H1 (cell line): ENCODE measurements around the gene RGCC. TPM values are rescaled to one million over a fixed set of nuclear protein-coding genes. Genes with fewer than 3 reads are reported as not detected.

Source experiments
- CTCF ChIA-PET: fragments of 300-600 bp; sonication (Branson Sonifier 250); formaldehyde crosslinking; loops from one replicate; lab custom pipeline; 2021; ENCODE audit not compliant: partially characterized antibody; lab: Charles Lee
- POLR2A ChIA-PET: fragments of 300-600 bp; sonication (Branson Sonifier 250); formaldehyde crosslinking; loops from one replicate; lab custom pipeline; 2021; ENCODE audit warnings: inconsistent platforms; ENCODE audit not compliant: partially characterized antibody; lab: Charles Lee
- DNase-seq, 2 experiments: peaks; one replicate each; pipeline versions ENCODE4 v3.0.0 to v3.0.0-alpha.2; 2010 to 2022; ENCODE audit warnings: low spot score in 2 of 2, low read depth in 1 of 2, mixed read lengths in 1 of 2
- FAIRE-seq: peaks from 2 replicates; lab custom pipeline; 2011; peaks lifted over from hg19 to GRCh38; lab: Jason Lieb, UNC
- H2AFZ ChIP-seq: 2 replicates; pipeline ENCODE4 v1.8.1; 2012; ENCODE audit warnings: low read length, inconsistent platforms
- H2AK5ac ChIP-seq: 2 replicates; pipeline ENCODE4 v1.6.1; 2013; ENCODE audit warnings: low read depth, low read length
- H2BK120ac ChIP-seq: replicated peaks from 2 replicates; pipeline ENCODE3; 2013; ENCODE audit warnings: low read depth, low read length, inconsistent platforms
- H2BK12ac ChIP-seq: 2 replicates; pipeline ENCODE4 v1.6.1; 2013; ENCODE audit warnings: low read depth, low read length
- H2BK15ac ChIP-seq: 2 replicates; pipeline ENCODE4 v1.6.1; 2013; ENCODE audit warnings: low read length
- H2BK20ac ChIP-seq: 2 replicates; pipeline ENCODE4 v1.6.1; 2013; ENCODE audit warnings: low read length
- H2BK5ac ChIP-seq: 2 replicates; pipeline ENCODE4 v1.6.1; 2013; ENCODE audit warnings: low read depth, low read length
- H3K14ac ChIP-seq: 2 replicates; pipeline ENCODE4 v1.6.1; 2013; ENCODE audit warnings: inconsistent platforms; ENCODE audit not compliant: insufficient read length
- H3K18ac ChIP-seq: 2 replicates; pipeline ENCODE4 v1.6.1; 2013; ENCODE audit warnings: low read length; ENCODE audit errors: extremely low read depth
- H3K23ac ChIP-seq: 2 replicates; pipeline ENCODE4 v1.6.1; 2013; ENCODE audit warnings: inconsistent platforms; ENCODE audit not compliant: insufficient read length
- H3K23me2 ChIP-seq: 2 replicates; pipeline ENCODE4 v1.6.1; 2013; ENCODE audit warnings: low read depth, low read length
- H3K27ac ChIP-seq: 2 replicates; pipeline ENCODE4 v1.6.1; 2011; ENCODE audit warnings: low read depth, low read length, inconsistent platforms
- H3K27me3 ChIP-seq, 4 experiments: replicated peaks in 1 of 4; 1 replicate in 1 of 4; 2 replicates in 3 of 4; pipeline versions ENCODE4 v1.6.1 to v1.8.1; 2011 to 2013; ENCODE audit warnings: low read length in 3 of 4, mild to moderate bottlenecking in 3 of 4, inconsistent platforms in 2 of 4, mixed read lengths in 2 of 4, moderate library complexity in 1 of 4; ENCODE audit not compliant: control insufficient read depth in 3 of 4, insufficient read depth in 3 of 4; ENCODE audit errors: extremely low read depth in 1 of 4
- H3K36me3 ChIP-seq, 4 experiments: 2 replicates each; pipeline versions ENCODE4 v1.6.1 to v1.8.1; 2011 to 2013; ENCODE audit warnings: mild to moderate bottlenecking in 4 of 4, low read length in 3 of 4, moderate library complexity in 2 of 4, control low read depth in 1 of 4, inconsistent platforms in 1 of 4; ENCODE audit not compliant: insufficient read depth in 4 of 4, control insufficient read depth in 2 of 4
- H3K4ac ChIP-seq: replicated peaks from 2 replicates; pipeline ENCODE3; 2013; ENCODE audit warnings: low read length, low read depth, mixed read lengths, inconsistent platforms; ENCODE audit not compliant: insufficient read length
- H3K4me1 ChIP-seq, 4 experiments: replicated peaks in 1 of 4; 1 replicate in 1 of 4; 2 replicates in 3 of 4; pipeline versions ENCODE4 v1.6.1 to v1.8.1; 2011 to 2013; ENCODE audit warnings: low read length in 3 of 4, inconsistent platforms in 2 of 4, mixed read lengths in 1 of 4; ENCODE audit not compliant: insufficient read depth in 4 of 4, control insufficient read depth in 3 of 4
- H3K4me2 ChIP-seq, 2 experiments: 2 replicates each; pipeline versions ENCODE4 v1.6.1 to v1.8.1; 2011 to 2013; ENCODE audit warnings: low read depth in 2 of 2, low read length in 2 of 2, control low read depth in 1 of 2, inconsistent platforms in 1 of 2, mild to moderate bottlenecking in 1 of 2; ENCODE audit not compliant: insufficient read depth in 1 of 2
- H3K4me3 ChIP-seq, 4 experiments: fragments of 200-600, 300-600 bp in 1 of 4; sonication (generic), shearing (Covaris generic), sonication (Bioruptor Twin) in 1 of 4; 2 replicates each; pipeline versions ENCODE4 v1.5.1 to v1.8.1; 2011 to 2016; ENCODE audit warnings: low read length in 4 of 4, low read depth in 3 of 4, control low read depth in 2 of 4, inconsistent platforms in 2 of 4, mild to moderate bottlenecking in 2 of 4, mixed read lengths in 1 of 4, moderate library complexity in 1 of 4; ENCODE audit not compliant: insufficient read depth in 2 of 4; ENCODE audit errors: extremely low read depth in 1 of 4
- H3K56ac ChIP-seq: replicated peaks from 2 replicates; pipeline ENCODE3; 2013; ENCODE audit warnings: low read depth, mild to moderate bottlenecking, mixed read lengths, low read length, inconsistent platforms; ENCODE audit not compliant: insufficient read length
- H3K79me1 ChIP-seq: 2 replicates; pipeline ENCODE4 v1.6.1; 2013; ENCODE audit warnings: low read depth, low read length, control low read depth
- H3K79me2 ChIP-seq, 2 experiments: 2 replicates each; pipeline versions ENCODE4 v1.6.1 to v1.8.1; 2012 to 2013; ENCODE audit warnings: low read length in 2 of 2, mild to moderate bottlenecking in 2 of 2, inconsistent platforms in 1 of 2; ENCODE audit not compliant: insufficient read depth in 2 of 2, control insufficient read depth in 1 of 2
- H3K9ac ChIP-seq, 4 experiments: replicated peaks in 1 of 4; 1 replicate in 1 of 4; 2 replicates in 3 of 4; pipeline versions ENCODE4 v1.6.1 to v1.8.1; 2011 to 2013; ENCODE audit warnings: low read depth in 3 of 4, low read length in 3 of 4, control low read depth in 2 of 4, mild to moderate bottlenecking in 2 of 4, moderate library complexity in 2 of 4, inconsistent platforms in 1 of 4; ENCODE audit errors: extremely low read depth in 1 of 4
- H3K9me3 ChIP-seq, 2 experiments: 2 replicates each; pipeline versions ENCODE4 v1.6.1 to v1.8.1; 2012 to 2013; ENCODE audit warnings: mild to moderate bottlenecking in 2 of 2, moderate library complexity in 2 of 2, control low read depth in 1 of 2, inconsistent platforms in 1 of 2, low read depth in 1 of 2, low read length in 1 of 2, mixed read lengths in 1 of 2; ENCODE audit not compliant: insufficient read depth in 2 of 2
- H4K20me1 ChIP-seq, 2 experiments: replicated peaks in 1 of 2; 2 replicates each; pipeline versions ENCODE3 to v1.8.1; 2011 to 2013; ENCODE audit warnings: inconsistent platforms in 2 of 2, low read length in 2 of 2, mild to moderate bottlenecking in 1 of 2; ENCODE audit not compliant: insufficient read depth in 2 of 2, control insufficient read depth in 1 of 2
- H4K5ac ChIP-seq: 2 replicates; pipeline ENCODE4 v1.6.1; 2013; ENCODE audit warnings: low read length, low read depth, mixed read lengths, inconsistent platforms; ENCODE audit not compliant: insufficient read length
- H4K8ac ChIP-seq: 2 replicates; pipeline ENCODE4 v1.8.0; 2013; ENCODE audit warnings: mild to moderate bottlenecking, moderate library complexity, low read length, inconsistent platforms; ENCODE audit not compliant: insufficient read depth; ENCODE audit errors: extremely low read depth
- H4K91ac ChIP-seq: replicated peaks from 2 replicates; pipeline ENCODE3; 2013; ENCODE audit warnings: low read length, mixed read lengths, inconsistent platforms; ENCODE audit not compliant: insufficient read length
- ASH2L ChIP-seq: fragments of 200-600, 300-600 bp; sonication (generic); IDR thresholded peaks from one replicate; pipeline ENCODE4 v1.7.1; 2017; ENCODE audit warnings: low read length
- CBX5 ChIP-seq: fragments of 300-800, 300-1000 bp; sonication (generic); IDR thresholded peaks from 2 replicates; pipeline ENCODE4 v1.7.1; 2016; ENCODE audit warnings: antibody characterized with exemption, low read length, low read depth
- CEBPB ChIP-seq: IDR thresholded peaks from 2 replicates; pipeline ENCODE4 v1.6.1; 2012; ENCODE audit warnings: low read depth, low read length
- E2F6 ChIP-seq: IDR thresholded peaks from 2 replicates; pipeline ENCODE4 v1.6.1; 2012; ENCODE audit warnings: inconsistent platforms
- GABPA ChIP-seq: IDR thresholded peaks from 2 replicates; pipeline ENCODE4 v1.6.1; 2011; ENCODE audit warnings: mild to moderate bottlenecking, low read length, moderate library complexity, borderline replicate concordance; ENCODE audit not compliant: insufficient read depth
- JUND ChIP-seq: IDR thresholded peaks from 2 replicates; pipeline ENCODE4 v1.6.1; 2011; ENCODE audit warnings: mild to moderate bottlenecking, improper control_type of control experiment, low read length
- KDM4A ChIP-seq: IDR thresholded peaks from one replicate; pipeline ENCODE4 v1.7.1; 2012; ENCODE audit warnings: low read depth, mild to moderate bottlenecking, moderate library complexity, low read length, inconsistent platforms; ENCODE audit not compliant: severe bottlenecking
- KDM5A ChIP-seq: fragments of 200-600 bp; IDR thresholded peaks from 2 replicates; pipeline ENCODE4 v1.7.1; 2012; ENCODE audit warnings: mild to moderate bottlenecking, low read length, inconsistent platforms, mixed read lengths
- POLR2AphosphoS5 ChIP-seq: IDR thresholded peaks from 2 replicates; pipeline ENCODE4 v1.6.1; 2011; ENCODE audit warnings: low read depth, low read length
- RBBP5 ChIP-seq: IDR thresholded peaks from 2 replicates; pipeline ENCODE4 v1.7.1; 2012; ENCODE audit warnings: low read depth, mild to moderate bottlenecking, inconsistent platforms, low read length, moderate library complexity, borderline replicate concordance
- SAP30 ChIP-seq: fragments of 300-600 bp; sonication (generic); IDR thresholded peaks from 2 replicates; pipeline ENCODE4 v1.7.1; 2012; ENCODE audit warnings: low read length, moderate library complexity, mild to moderate bottlenecking, inconsistent platforms; ENCODE audit not compliant: insufficient read depth, insufficient replicate concordance
- SUZ12 ChIP-seq: fragments of 200-600 bp; sonication (generic); IDR thresholded peaks from 2 replicates; pipeline ENCODE4 v1.6.1; 2012; ENCODE audit warnings: mild to moderate bottlenecking, inconsistent platforms, low read length, moderate library complexity, mixed read lengths
- TAF1 ChIP-seq: IDR thresholded peaks from 2 replicates; pipeline ENCODE4 v1.6.1; 2011; ENCODE audit warnings: mild to moderate bottlenecking, low read depth, low read length
- TCF12 ChIP-seq: IDR thresholded peaks from 2 replicates; pipeline ENCODE4 v1.6.1; 2011; ENCODE audit warnings: low read depth, mild to moderate bottlenecking, low read length
- WGBS, 2 experiments: shearing (Covaris generic) in 1 of 2; methylation state at CpG; one replicate each; pipeline versions ENCODE4 v1.1.6 to v1.1.7; 2013 to 2015; ENCODE audit warnings: low lambda C conversion rate in 2 of 2, mixed read lengths in 2 of 2, inconsistent platforms in 1 of 2, low coverage in 1 of 2, missing lambda C conversion rate in 1 of 2; ENCODE audit not compliant: insufficient replicate concordance in 2 of 2, insufficient coverage in 1 of 2, insufficient read length in 1 of 2; ENCODE audit errors: extremely low coverage in 1 of 2, missing lambda C conversion rate in 1 of 2; 5-methylcytosine and 5-hydroxymethylcytosine counted together
- polyA plus RNA-seq, 7 experiments: library from polyadenylated mRNA; depleted of rRNA in 3 of 7; stranded (reverse) in 5 of 7; unstranded in 2 of 7; fragments of >200 nt in 5 of 7; fragments of 200-250 nt in 2 of 7; gene quantifications; 1 replicate in 5 of 7; 2 replicates in 1 of 7; 4 replicates in 1 of 7; pipeline versions ENCODE4 v1.2.1 to v1.2.3, GENCODE V29; 2011 to 2013; ENCODE audit warnings: missing spikeins in 2 of 7, mixed read lengths in 2 of 7
- total RNA-seq: library from RNA; stranded (reverse); fragmentation: NEBNext Ultra II Directional; extraction: Animal tissue kit (Norgen Biotek cat#: 25700); gene quantifications from 2 replicates; pipeline ENCODE4 v1.2.1, GENCODE V29; 2021

RGCC gene
- total and polyA plus RNA-seq, 2 of the 8 experiments (the other 6 are each of a cell fraction or from before 2014, with no cell fraction given), result 0.41 TPM; not detected in 1

- ChIA-PET CTCF (interaction anchor here (0.7 to 1.7 kb wide), 5 partner anchors 12 to 592 kb away, joined by 3 to 4 read pairs (median 4); no protein-coding TSS in a partner anchor), POLR2A (no interaction called here)
- Histone ChIP-seq H3K23me2 (no peaks in the 10 kb centered on the region), H2AFZ (no peak overlapping the region), H4K91ac (no peak overlapping the region), H3K9me3 (no peaks in the 10 kb centered on the region), H2BK5ac (no peak overlapping the region), H3K79me2 (no peaks in the 10 kb centered on the region), H3K23ac (no peak overlapping the region), H2BK120ac (no peak overlapping the region), H3K4ac (no peak overlapping the region), H3K36me3 (no peaks in the 10 kb centered on the region), H3K14ac (no peak overlapping the region), H3K27me3 (no peaks in the 10 kb centered on the region), H2BK12ac (no peak overlapping the region), H4K20me1 (no peaks in the 10 kb centered on the region), H3K27ac (no peak overlapping the region), H4K8ac (no peak overlapping the region), H3K18ac (no peak overlapping the region), H3K4me1 (no peaks in the 10 kb centered on the region), H3K4me2 (no peak overlapping the region), H3K9ac (no peak overlapping the region), H2BK15ac (no peak overlapping the region), H2BK20ac (no peak overlapping the region), H3K56ac (no peak overlapping the region), H2AK5ac (no peak overlapping the region), H4K5ac (no peak overlapping the region), H3K4me3 (no peak overlapping the region), H3K79me1 (no peaks in the 10 kb centered on the region)
- DNase-seq, result no peak
- no peak for FAIRE-seq
- WGBS, 2 experiments, result 30% methylated on average over 3 of the region's 3 CpGs; no CpG with 5 or more reads in 1 of the 2 experiments
- TF ChIP-seq ASH2L (no peak), KDM4A (no peak), SAP30 (no peak), KDM5A (no peak), POLR2AphosphoS5 (no peak), CBX5 (no peak), E2F6 (no peak), JUND (no peak), TCF12 (no peak), SUZ12 (no peak), GABPA (no peak), CEBPB (no peak), RBBP5 (no peak), TAF1 (no peak)
These were observed 41.1 kb upstream of the RGCC start for GRCh38 chr13:41416276-41416675.
